Measurements from ENCODE around the gene RNF208.

- TF ChIP-seq CTCF (IDR thresholded peaks at IDR 0.05; ENCODE audit: extremely low read depth in 1 of 2, insufficient read depth in 1 of 2, low read depth in 1 of 2, low read length in 2 of 2) (no peak), EZH2 (IDR thresholded peaks at IDR 0.05; ENCODE audit: borderline replicate concordance, low read depth, low read length, severe bottlenecking) (no peak)
Observed at GRCh38 chr9:137218754-137219271, 3.2 kb downstream of the RNF208 start.

All from endothelial cell of umbilical vein (primary cell).